SU-DHL-6 (cell line): Measurements from ENCODE around the gene MEIS2.

Experiments
- H2AFZ ChIP-seq: fragments of 200-600 bp; sonication (generic); 2 replicates; pipeline ENCODE4 v1.6.1; 2014; ENCODE audit warnings: low read depth, mild to moderate bottlenecking, moderate library complexity, mixed read lengths, antibody characterized with exemption, low read length; ENCODE audit not compliant: severe bottlenecking
- H3F3A ChIP-seq: fragments of 200-600 bp; shearing (Covaris generic); 2 replicates; pipeline ENCODE4 v1.6.0; 2016; ENCODE audit warnings: antibody characterized with exemption, mild to moderate bottlenecking; ENCODE audit not compliant: insufficient read depth
- H3K27ac ChIP-seq: fragments of 200-600 bp; sonication (generic); 2 replicates; pipeline ENCODE4 v1.5.1; 2016; ENCODE audit warnings: low read depth, mild to moderate bottlenecking, low read length, moderate library complexity, mixed read lengths
- H3K27me3 ChIP-seq: fragments of 200-600 bp; sonication (generic), shearing (Covaris generic); 2 replicates; pipeline ENCODE4 v1.6.0; 2014; ENCODE audit warnings: mild to moderate bottlenecking, low read length
- H3K36me3 ChIP-seq: fragments of 200-600 bp; sonication (generic); 2 replicates; pipeline ENCODE4 v1.6.1; 2014; ENCODE audit warnings: mild to moderate bottlenecking, low read length, mixed read lengths
- H3K4me2 ChIP-seq: fragments of 300-600, 200-600 bp; shearing (Covaris generic), sonication (generic); 2 replicates; pipeline ENCODE4 v1.6.0; 2014; ENCODE audit warnings: low read length, low read depth, mild to moderate bottlenecking; ENCODE audit not compliant: poor library complexity, severe bottlenecking
- H3K4me3 ChIP-seq: fragments of 200-600 bp; sonication (generic); 2 replicates; pipeline ENCODE4 v1.5.1; 2014; ENCODE audit warnings: antibody characterized with exemption, low read length, mild to moderate bottlenecking, mixed read lengths; ENCODE audit not compliant: insufficient read depth, poor library complexity, severe bottlenecking
- H3K79me2 ChIP-seq: fragments of 200-600 bp; sonication (generic); 2 replicates; pipeline ENCODE4 v1.6.1; 2014; ENCODE audit warnings: mild to moderate bottlenecking, low read length, moderate library complexity; ENCODE audit not compliant: insufficient read depth
- H3K9ac ChIP-seq: fragments of 200-600 bp; sonication (generic); 2 replicates; pipeline ENCODE4 v1.7.0; 2014; ENCODE audit warnings: mild to moderate bottlenecking, low read length
- H3K9me2 ChIP-seq: fragments of 200-600 bp; sonication (generic); replicated peaks from 2 replicates; pipeline ENCODE4 v1.6.1; 2014; ENCODE audit warnings: low read length; ENCODE audit not compliant: insufficient read depth
- H3K9me3 ChIP-seq: fragments of 200-600 bp; sonication (generic); 2 replicates; pipeline ENCODE4 v1.6.1; 2014; ENCODE audit warnings: low read length, mixed read lengths; ENCODE audit not compliant: insufficient read depth
- H4K20me1 ChIP-seq: fragments of 200-600 bp; sonication (generic); 2 replicates; pipeline ENCODE4 v1.6.1; 2014; ENCODE audit warnings: low read depth, mild to moderate bottlenecking, antibody characterized with exemption, low read length, moderate library complexity, mixed read lengths
- EZH2phosphoT487 ChIP-seq: fragments of 200-600 bp; sonication (generic), shearing (Covaris generic); conservative IDR thresholded peaks from 2 replicates; pipeline ENCODE4 v1.6.1; 2018; ENCODE audit warnings: mild to moderate bottlenecking, antibody characterized with exemption, low read length, moderate library complexity, mixed read lengths
- TF ChIP-seq, protein P1 (sequence below): fragments of 200-600 bp; sonication (generic); IDR thresholded peaks from one replicate; pipeline ENCODE4 v1.5.1; 2017; ENCODE audit warnings: antibody characterized with exemption, mild to moderate bottlenecking, low read length, moderate library complexity; ENCODE audit not compliant: insufficient read depth, poor library complexity, severe bottlenecking

Gene MEIS2

GRCh38 chr15:36943508-36944361 is 156.6 kb downstream of the MEIS2 start:
- H3K9me2 ChIP-seq: no peaks in the 10 kb centered on the region
- no peaks in the 10 kb centered on the region for H3F3A ChIP-seq
- no peaks in the 10 kb centered on the region for H4K20me1 ChIP-seq
- no peaks in the 10 kb centered on the region for H3K9me3 ChIP-seq
- TF ChIP-seq EZH2phosphoT487: no peak
- TF ChIP-seq, protein P1, sequence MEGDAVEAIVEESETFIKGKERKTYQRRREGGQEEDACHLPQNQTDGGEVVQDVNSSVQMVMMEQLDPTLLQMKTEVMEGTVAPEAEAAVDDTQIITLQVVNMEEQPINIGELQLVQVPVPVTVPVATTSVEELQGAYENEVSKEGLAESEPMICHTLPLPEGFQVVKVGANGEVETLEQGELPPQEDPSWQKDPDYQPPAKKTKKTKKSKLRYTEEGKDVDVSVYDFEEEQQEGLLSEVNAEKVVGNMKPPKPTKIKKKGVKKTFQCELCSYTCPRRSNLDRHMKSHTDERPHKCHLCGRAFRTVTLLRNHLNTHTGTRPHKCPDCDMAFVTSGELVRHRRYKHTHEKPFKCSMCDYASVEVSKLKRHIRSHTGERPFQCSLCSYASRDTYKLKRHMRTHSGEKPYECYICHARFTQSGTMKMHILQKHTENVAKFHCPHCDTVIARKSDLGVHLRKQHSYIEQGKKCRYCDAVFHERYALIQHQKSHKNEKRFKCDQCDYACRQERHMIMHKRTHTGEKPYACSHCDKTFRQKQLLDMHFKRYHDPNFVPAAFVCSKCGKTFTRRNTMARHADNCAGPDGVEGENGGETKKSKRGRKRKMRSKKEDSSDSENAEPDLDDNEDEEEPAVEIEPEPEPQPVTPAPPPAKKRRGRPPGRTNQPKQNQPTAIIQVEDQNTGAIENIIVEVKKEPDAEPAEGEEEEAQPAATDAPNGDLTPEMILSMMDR: no peak
- H3K36me3 ChIP-seq: 0 out of 2 replicates have a peak, but pooled peaks cover 3% of the 10 kb centered on the region
- no peak overlapping the region for H2AFZ ChIP-seq
- H3K79me2 ChIP-seq: no peaks in the 10 kb centered on the region
- H3K4me2 ChIP-seq: no peak overlapping the region
- no peak overlapping the region for H3K4me3 ChIP-seq
- no peak overlapping the region for H3K9ac ChIP-seq
- H3K27me3 ChIP-seq: no peaks in the 10 kb centered on the region
- no peak overlapping the region for H3K27ac ChIP-seq

GRCh38 chr15:36942248-36942827 is 158.0 kb downstream of the MEIS2 start:
- H3K27ac ChIP-seq: no peak overlapping the region

GRCh38 chr15:36941798-36942197 is 158.6 kb downstream of the MEIS2 start:
- Histone ChIP-seq H3K27ac (no peak overlapping the region), H3K27me3 (no peaks in the 10 kb centered on the region), H3K36me3 (0 out of 2 replicates have a peak, but pooled peaks cover 3% of the 10 kb centered on the region), H3K9me3 (no peaks in the 10 kb centered on the region), H3F3A (no peaks in the 10 kb centered on the region), H4K20me1 (no peaks in the 10 kb centered on the region), H3K9me2 (no peaks in the 10 kb centered on the region), H3K9ac (no peak overlapping the region), H2AFZ (no peak overlapping the region), H3K79me2 (no peaks in the 10 kb centered on the region), H3K4me2 (no peak overlapping the region), H3K4me3 (no peak overlapping the region)
- TF ChIP-seq, protein P1: no peak
- no peak for TF ChIP-seq EZH2phosphoT487

More at GRCh38 chr15:36942248-36942827, 158.0 kb downstream of the MEIS2 start:
- H3K27me3 ChIP-seq: no peaks in the 10 kb centered on the region
- H3K79me2 ChIP-seq: no peaks in the 10 kb centered on the region
- TF ChIP-seq, protein P1: no peak
- no peak for TF ChIP-seq EZH2phosphoT487
- H4K20me1 ChIP-seq: no peaks in the 10 kb centered on the region
- 0 out of 2 replicates have a peak, but pooled peaks cover 3% of the 10 kb centered on the region for H3K36me3 ChIP-seq
- no peak overlapping the region for H3K9ac ChIP-seq
- H3F3A ChIP-seq: no peaks in the 10 kb centered on the region
- H3K9me3 ChIP-seq: no peaks in the 10 kb centered on the region
- H3K4me2 ChIP-seq: no peak overlapping the region
- no peak overlapping the region for H3K4me3 ChIP-seq
- no peaks in the 10 kb centered on the region for H3K9me2 ChIP-seq
- no peak overlapping the region for H2AFZ ChIP-seq
